HG02870 (cell line): ENCODE data around the gene NRGN.
A peak's percentile ranks its signal among the peaks of the same experiment; 100 is the strongest.
"Not testable (repeated sequence)": the region's sequence is repeated elsewhere in the genome, so short reads cannot be mapped to it uniquely, and the experiment has no call there.

Experiments
- ATAC-seq: cut with Tn5 transposase; IDR thresholded peaks from one replicate; pipeline ENCODE4 v1.9.1; 2021; ENCODE audit warnings: mild to moderate bottlenecking, moderate library complexity; ENCODE audit not compliant: unreplicated experiment

Gene NRGN

DNA sequence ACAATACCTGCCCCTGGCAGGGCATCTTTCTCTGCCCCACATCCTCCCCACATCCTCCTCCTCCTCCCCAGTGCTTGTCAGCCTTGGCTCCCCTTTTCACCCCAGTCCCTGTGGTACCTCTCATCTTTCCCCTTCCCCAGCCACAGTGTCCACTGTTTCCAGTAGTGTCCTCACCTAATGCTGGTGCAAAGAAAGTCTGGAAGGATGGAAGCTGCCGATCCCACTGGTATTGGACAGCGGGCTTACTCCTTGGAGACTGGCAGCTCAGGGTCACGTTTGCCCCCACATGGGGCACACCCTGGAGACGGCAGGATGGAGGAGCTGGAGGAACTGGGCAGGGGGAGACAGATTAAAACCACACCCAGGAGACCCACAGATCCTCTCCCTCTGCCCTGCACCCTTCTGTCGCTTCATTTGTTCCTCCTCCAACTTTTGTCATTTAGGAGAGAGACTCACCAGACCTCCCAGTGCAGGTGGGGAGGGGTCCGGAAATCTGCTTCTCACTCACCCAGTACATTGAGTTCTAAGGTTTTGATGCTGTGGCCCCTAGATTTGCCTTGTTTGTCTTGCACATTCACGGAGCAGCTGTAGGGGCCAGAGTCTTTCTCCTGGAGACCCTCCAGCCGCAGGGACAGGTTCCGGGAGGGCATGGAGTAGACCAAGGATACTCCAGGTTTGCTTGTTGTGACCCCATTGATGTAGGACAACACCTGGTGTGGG, 16.5 kb downstream of the NRGN start:
- ATAC-seq, result no peak

DNA sequence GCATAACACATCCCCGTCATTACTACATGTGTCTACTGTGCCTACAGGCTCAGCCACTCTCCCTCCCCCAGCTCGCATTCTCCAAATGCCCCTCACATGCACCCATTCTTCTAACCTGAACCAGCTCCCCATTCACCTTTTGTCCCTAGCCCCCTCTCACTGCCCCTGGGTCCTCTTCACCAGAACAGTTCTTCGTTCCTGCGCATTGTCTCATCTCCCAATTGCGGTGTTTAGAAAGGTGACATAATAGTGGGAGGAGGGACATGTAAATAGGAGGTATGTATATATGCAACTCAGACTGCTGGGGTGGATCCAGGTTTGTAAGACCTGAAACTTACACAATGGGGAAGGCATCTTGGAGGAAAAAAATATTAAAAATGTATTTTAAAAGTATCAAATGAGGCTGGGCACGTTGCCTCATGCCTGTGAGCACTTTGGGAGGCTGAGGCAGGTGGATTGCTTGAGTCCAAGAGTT, 17.0 kb downstream of the NRGN start:
- ATAC-seq, result no peak

DNA sequence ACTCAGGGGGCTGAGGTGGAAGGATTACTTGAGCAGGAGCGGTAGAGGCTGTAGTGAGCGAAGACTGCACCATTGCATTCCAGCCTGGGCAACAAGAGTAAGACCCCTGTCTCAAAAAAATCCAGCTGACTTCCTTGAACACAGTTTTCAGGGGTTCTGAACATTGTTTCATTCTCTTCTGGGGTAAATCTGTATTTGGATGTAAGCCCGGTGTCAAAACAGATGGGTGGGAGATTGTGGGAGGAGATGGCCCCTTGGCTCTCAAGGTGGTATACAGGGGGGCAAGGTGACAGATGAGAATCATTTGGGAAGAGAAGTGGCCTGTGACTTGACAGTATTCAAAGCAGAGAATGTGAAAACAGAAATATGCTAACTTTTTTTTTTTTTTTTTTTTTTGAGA, 17.6 kb downstream of the NRGN start:
- no peak for ATAC-seq

GRCh38 chr11:124758355-124759265, 18.9 kb downstream of the NRGN start:
- ATAC-seq, result peak; percentile 36

- ATAC-seq, result no peak
Measured at GRCh38 chr11:124759266-124760204, 19.8 kb downstream of the NRGN start.

DNA sequence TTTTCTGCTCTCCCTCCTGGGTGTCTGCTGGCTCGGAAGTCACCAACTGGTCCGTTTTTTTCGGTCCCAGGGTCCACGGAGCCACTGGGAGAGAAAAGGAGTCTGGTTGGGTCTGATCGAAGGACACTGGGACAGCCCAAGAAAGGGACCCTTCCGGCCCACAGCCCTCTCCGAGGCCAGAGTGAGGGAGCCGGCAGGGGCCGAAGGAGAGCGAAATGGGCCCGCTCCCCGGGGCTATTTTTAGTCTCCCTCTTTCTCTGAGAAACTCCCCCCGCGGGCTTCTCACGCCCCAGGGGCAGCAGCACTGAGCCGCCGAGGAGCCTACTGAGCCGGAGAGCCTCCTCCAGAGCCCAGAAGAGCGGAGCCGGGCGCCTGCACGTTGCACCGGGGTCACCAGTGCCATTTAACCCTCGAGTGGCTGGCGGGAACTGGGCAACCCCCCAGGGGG, 20.5 kb downstream of the NRGN start:
- ATAC-seq, result no peak

- ATAC-seq, result no peak
Measured at GRCh38 chr11:124760806-124761205, 21.1 kb downstream of the NRGN start.

- ATAC-seq, result peak; percentile 2
Measured at GRCh38 chr11:124761301-124762104, 21.8 kb downstream of the NRGN start.

- ATAC-seq, result peak; percentile 54
Measured at GRCh38 chr11:124762105-124762623, 22.4 kb downstream of the NRGN start, which contains the start of gene ESAM. Gene ESAM, minus strand, starts transcription at chr11:124762290. Its CDS starts 136 bp downstream, at chr11:124762154.

- ATAC-seq, result peak; percentile 6
Measured at GRCh38 chr11:124762624-124763155, 22.9 kb downstream of the NRGN start.

DNA sequence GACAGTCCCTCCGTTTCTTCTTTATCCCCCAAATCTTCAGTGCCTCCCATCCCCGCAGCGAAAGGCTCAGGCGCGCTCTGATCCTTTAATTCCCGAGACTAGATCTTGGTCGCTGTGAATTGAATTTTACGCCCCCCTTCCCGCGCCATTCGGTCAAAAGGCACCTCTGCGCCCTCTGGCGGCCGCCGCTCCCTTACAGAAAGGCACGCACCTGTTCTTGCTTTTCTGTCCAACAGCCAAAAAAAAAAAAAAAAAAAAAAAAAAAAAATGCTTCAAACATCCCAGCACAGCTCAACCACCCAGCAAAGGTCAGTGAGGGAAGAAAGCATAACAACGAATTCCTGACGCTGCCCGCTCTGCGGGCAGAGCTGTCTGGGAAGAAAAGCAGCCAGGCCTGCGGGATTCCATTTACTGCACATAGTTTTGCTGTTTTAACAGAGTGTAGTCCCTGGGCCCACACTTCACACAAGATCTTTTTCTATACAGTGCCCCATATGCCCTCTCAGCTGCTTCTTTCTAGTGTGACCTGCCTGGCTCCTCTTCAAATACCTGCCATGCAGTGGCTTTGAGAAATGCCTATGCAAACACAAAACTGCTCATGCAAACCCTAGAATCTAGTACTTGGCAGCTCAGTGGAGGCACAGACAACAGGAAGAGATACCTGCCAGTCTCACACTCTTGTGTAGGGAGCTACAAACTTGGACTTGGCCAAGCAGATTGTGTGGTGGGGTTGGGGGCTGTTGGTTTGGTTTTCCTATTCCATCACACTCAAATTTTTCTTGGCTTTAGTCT, 23.6 kb downstream of the NRGN start:
- peak; percentile 30 for ATAC-seq

DNA sequence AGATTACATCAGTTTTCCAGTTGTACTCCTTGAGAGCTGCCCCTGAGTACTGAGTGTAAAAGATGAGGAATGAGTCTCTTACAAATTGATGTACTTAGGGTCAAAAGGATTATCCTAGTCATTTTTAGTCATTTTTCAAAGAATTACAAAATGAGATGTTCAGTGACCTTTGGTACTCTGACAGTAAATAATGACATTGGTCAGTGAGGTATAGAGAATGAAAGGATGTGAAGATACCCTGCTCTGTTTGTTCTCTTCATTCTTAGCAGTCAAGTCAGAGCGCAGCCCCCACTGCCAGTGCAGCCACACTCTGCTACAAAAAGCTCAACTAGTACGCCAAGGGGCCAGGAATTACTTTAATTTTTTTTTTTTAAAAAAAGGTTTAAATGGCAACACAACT, 26.4 kb downstream of the NRGN start:
- no peak for ATAC-seq

DNA sequence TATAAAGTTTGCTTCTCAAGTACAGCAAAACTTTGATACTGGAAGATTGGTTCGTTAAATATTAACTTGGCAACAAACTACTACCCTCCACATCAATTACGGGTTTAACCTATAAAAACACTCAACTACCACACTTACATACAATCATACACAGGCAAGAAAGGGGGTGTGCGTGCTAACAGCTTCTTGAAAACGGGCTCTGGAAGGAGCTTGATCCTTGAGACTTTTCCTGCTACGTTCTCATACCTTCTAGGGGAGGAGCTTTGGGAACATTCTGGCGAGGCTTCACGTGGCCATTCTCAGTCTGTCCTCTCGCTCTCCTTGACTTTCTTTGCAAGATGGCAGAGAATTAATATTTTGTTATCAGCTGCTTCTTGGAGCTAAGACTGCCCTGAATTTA, 29.2 kb downstream of the NRGN start:
- no peak for ATAC-seq

DNA sequence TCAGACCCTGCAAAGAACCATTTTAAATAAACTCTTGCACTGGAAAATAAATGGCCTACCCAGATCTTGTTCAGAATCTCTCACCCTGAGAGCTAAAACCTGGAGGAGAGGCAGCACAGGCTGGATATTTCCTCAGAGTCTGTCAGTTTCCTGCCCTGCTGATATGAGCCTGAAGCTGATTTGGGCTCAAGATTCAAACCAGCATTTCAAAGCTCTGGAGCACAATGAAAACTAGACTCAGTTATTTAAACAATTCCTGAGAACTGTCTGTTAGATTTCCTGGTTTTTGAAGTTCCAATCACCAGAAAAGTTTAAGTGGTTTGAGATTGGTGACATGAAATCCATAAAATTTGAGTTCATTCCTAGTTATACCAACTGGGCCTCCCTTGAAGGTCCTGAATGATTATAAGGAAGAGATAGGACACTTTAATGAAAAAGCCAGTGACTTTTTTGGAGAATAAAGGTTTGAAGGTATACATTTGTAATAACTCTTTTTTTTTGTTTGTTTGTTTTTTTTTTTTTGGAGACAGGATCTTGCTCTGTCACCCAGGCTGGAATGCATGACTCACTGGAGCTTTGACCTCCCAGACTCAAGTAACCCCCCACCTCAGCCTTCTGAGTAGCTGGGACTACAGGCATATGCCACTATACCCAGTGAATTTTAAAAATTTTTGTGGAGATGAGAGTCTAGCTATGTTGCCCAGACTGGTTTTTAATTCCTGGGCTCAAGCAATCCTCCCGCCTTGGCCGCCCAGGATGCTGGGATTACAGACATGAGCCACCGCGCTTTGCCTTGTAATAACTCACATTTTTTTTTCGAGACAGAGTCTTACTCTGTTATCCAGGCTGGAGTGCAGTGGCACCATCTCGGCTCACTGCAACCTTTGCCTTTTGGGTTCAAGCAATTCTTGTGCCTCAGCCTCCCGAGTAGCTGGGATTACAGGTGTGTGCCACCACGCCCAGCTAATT, 30.3 kb downstream of the NRGN start:
- no peak for ATAC-seq

GRCh38 chr11:124770959-124771358, 31.2 kb downstream of the NRGN start:
- ATAC-seq, result not testable (repeated sequence)

DNA sequence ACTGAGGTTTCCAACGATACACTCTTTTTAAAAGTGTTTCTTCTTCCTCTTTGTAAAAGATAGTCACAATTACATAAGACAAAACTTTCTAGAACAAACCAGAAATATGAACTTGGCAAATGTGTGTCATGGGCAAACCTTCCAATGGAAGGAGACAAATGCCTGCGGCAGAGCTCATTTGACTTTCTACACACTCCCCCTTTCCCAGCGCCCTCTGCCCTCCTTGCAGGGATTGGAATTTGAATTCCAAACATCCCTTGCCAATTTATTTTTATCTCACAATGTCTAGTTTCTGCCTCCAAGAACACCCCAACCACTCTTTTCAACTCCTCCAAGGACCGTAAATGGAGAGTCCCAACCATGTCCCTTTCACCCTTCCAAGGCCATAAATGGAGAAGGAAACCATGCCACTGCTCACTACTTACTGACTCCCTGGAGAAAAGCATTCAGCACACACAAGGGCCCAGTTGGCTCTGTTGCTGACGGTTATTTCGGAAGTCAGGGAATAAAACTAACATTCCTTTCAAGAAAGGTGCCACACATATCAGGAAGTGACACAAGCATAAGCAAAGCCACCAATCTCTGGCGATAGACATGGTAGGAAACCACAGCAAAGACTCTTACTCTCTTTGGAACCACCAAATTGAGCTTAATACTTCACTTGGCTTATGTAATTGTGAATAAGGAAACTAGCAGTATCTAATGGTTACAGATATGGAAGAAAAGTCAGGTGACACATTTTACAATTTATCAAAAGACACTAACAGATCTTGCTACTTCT, 37.3 kb downstream of the NRGN start:
- ATAC-seq, result no peak

- ATAC-seq, result no peak
Measured at GRCh38 chr11:124778281-124778680, 38.5 kb downstream of the NRGN start.
